SK-N-MC (cell line): Measurements from ENCODE around the gene SMAD3.

ENCODE experiments used
- DNase-seq: peaks from one replicate; pipeline ENCODE4 v3.0.0-alpha.2; 2011; ENCODE audit warnings: low read depth, low spot score
- H3K27ac ChIP-seq: fragments of 200-600 bp; sonication (generic); 2 replicates; pipeline ENCODE4 v1.5.1; 2016; ENCODE audit warnings: mixed run types
- H3K36me3 ChIP-seq: fragments of 200-600 bp; sonication (generic); 2 replicates; pipeline ENCODE4 v1.6.1; 2017; ENCODE audit warnings: antibody characterized with exemption, low read length, mixed read lengths; ENCODE audit not compliant: insufficient read depth
- H3K4me3 ChIP-seq: fragments of 200-600 bp; sonication (generic); 2 replicates; pipeline ENCODE4 v1.5.1; 2016
- H3K9ac ChIP-seq: fragments of 200-600 bp; sonication (generic); 2 replicates; pipeline ENCODE4 v1.8.0; 2017; ENCODE audit warnings: mixed run types, mixed read lengths; ENCODE audit not compliant: insufficient read length
- H3K9me3 ChIP-seq: fragments of 200-600 bp; sonication (generic); 2 replicates; pipeline ENCODE4 v1.6.1; 2017; ENCODE audit warnings: low read depth, mild to moderate bottlenecking, antibody characterized with exemption, low read length, moderate library complexity, mixed read lengths
- EZH2 ChIP-seq: fragments of 200-600 bp; sonication (generic); IDR thresholded peaks from one replicate; pipeline ENCODE4 v1.6.1; 2017; ENCODE audit warnings: antibody characterized with exemption
- FOXP2 ChIP-seq: optimal IDR thresholded peaks from 2 replicates; pipeline ENCODE3; 2011; ENCODE audit warnings: mild to moderate bottlenecking, moderate library complexity; ENCODE audit not compliant: insufficient read depth; ENCODE audit errors: extremely low read length, control extremely low read depth
- POLR2AphosphoS5 ChIP-seq: IDR thresholded peaks from 2 replicates; pipeline ENCODE4 v1.6.1; 2012; ENCODE audit warnings: mild to moderate bottlenecking, low read depth, low read length, borderline replicate concordance

SMAD3 gene

GRCh38 chr15:67124111-67124510, 58.7 kb downstream of the SMAD3 start:
- no peak overlapping the region for H3K9ac ChIP-seq
- H3K36me3 ChIP-seq, result no peaks in the 10 kb centered on the region; the same call in 1 of the 2 replicates
- no peak overlapping the region for H3K27ac ChIP-seq
- no peak for DNase-seq
- H3K4me3 ChIP-seq, result no peak overlapping the region
- TF ChIP-seq FOXP2 (no peak), POLR2AphosphoS5 (no peak), EZH2 (no peak)
- H3K9me3 ChIP-seq, result no peaks in the 10 kb centered on the region

DNA sequence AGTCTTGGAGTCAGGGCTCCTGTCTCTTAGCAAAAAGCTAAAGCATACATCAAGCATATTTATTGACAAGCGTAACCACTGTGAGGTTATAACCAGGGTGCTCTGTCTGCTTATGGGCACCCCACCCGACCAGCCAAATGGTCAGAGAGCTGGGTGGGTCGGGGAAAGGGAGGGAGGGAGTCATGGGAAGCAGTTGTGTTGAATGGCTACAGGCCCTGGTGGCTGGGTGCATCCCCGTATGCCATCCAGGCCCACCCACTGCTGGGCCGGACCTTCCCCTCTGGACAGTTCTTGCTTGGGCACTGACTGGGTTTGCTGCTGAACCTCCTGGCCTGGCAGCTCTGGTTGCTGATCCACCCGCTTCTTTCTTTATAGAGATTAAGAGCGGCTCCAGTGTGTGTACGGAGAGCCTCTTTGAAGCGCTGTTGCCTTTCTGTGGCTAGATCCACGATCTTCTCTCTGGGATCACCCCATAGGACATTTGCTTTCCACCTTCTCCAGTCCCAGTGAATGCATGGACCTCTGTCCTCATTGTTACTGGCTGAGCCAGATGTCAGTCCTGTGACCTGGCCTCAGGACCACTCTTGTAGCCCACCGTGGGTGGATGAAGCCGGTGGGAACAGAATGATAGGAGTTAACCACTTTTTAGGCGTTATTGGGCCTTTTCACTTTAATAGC, 59.6 kb downstream of the SMAD3 start:
- Histone ChIP-seq H3K4me3 (no peak overlapping the region), H3K9ac (no peak overlapping the region), H3K9me3 (no peaks in the 10 kb centered on the region), H3K36me3 (no peaks in the 10 kb centered on the region; the same call in 1 of the 2 replicates), H3K27ac (peak overlapping the region; percentile 63; the same call in 1 of the 2 replicates)
- TF ChIP-seq POLR2AphosphoS5, result no peak
- TF ChIP-seq EZH2, result no peak
- TF ChIP-seq FOXP2, result no peak
- DNase-seq, result no peak

- no peak overlapping the region for H3K4me3 ChIP-seq
- DNase-seq, result no peak
- peak overlapping the region; percentile 63; the same call in 1 of the 2 replicates for H3K27ac ChIP-seq
- H3K9ac ChIP-seq, result no peak overlapping the region
- TF ChIP-seq EZH2, result no peak
- no peak for TF ChIP-seq FOXP2
- TF ChIP-seq POLR2AphosphoS5, result no peak
- no peaks in the 10 kb centered on the region; the same call in 1 of the 2 replicates for H3K36me3 ChIP-seq
- H3K9me3 ChIP-seq, result no peaks in the 10 kb centered on the region
These were observed 60.4 kb downstream of the SMAD3 start for GRCh38 chr15:67125589-67126502.

DNA sequence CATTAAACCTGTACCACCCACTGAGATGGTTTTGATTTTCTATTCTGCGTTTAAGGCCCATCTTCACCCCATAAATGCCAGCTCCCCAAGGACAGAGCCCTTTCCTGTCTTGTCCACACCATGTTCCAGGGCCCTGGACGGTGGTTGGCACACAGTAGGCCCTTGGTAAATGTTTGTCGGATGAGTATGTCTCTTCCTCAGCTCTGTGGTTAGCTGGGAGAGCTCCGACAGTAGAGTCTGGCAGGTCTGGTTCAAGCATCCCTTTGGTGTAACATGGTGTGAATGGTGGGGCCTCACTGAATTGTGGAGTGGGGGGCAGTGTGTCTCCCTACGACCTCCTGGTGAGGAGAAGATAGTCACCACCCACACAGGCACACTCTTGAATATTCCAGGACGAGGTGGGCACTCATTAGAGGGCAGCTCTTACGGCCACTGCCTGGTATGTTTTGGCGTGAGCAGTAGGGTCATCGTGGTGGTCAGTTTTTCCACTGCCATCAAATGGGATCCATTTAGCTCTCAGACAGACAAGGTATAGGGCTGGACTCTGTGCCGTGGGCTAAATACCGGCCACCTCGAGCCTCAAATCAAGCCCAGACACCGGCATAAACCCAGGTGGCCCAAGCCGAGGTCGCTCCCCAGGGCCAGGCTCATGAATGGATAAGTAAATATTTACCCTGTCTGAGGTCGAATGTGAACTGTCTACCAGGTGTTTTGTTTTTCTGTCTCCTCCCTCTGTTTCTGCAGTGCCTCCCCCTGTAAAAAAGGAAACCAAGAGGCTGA, 61.3 kb downstream of the SMAD3 start:
- TF ChIP-seq EZH2 (no peak), POLR2AphosphoS5 (no peak), FOXP2 (no peak)
- no peak overlapping the region for H3K9ac ChIP-seq
- H3K36me3 ChIP-seq, result no peaks in the 10 kb centered on the region; the same call in 1 of the 2 replicates
- DNase-seq, result no peak
- H3K9me3 ChIP-seq, result no peaks in the 10 kb centered on the region
- H3K27ac ChIP-seq, result no peak overlapping the region
- no peak overlapping the region for H3K4me3 ChIP-seq

DNA sequence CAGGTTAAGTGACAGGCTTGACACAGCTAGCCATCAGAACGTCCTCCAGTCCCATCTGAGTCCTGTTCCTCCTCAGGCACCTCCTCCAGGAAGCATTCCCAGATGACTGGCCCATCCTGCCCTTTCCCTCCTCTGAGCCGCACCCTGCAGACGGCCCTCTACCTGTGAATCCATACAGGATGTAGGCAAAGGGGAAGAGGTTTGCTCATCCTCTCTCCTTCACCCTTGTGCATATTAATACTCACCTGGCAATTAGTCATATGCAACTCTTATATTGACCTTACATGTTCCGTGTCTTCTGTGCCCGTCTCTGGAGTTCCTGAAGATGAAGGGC, 61.9 kb downstream of the SMAD3 start:
- H3K27ac ChIP-seq, result no peak overlapping the region
- no peak overlapping the region for H3K9ac ChIP-seq
- TF ChIP-seq POLR2AphosphoS5 (no peak), FOXP2 (no peak), EZH2 (no peak)

DNA sequence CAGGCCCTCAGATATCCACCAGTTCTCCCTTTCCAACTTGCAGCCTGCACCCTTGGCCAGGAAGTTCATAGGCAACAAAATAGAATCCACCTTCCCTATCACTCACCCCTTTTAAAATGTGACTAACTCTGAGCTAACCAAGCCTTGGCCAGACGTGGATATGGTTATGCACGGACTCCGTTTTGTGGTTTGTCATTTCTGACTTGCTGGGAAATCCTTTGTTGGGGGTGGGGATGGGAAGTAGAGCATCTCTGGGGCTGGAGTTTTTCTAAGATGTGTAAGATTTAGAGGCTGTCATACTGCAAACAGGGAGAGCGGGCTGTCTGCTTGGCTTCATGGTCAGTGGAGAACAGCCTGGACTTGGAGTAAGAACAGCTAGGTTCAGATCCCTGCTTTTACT, 62.6 kb downstream of the SMAD3 start:
- H3K36me3 ChIP-seq, result no peaks in the 10 kb centered on the region; the same call in 1 of the 2 replicates
- H3K27ac ChIP-seq, result no peak overlapping the region
- DNase-seq, result no peak
- no peaks in the 10 kb centered on the region for H3K9me3 ChIP-seq
- no peak overlapping the region for H3K4me3 ChIP-seq
- no peak overlapping the region for H3K9ac ChIP-seq
- TF ChIP-seq POLR2AphosphoS5, result no peak
- TF ChIP-seq EZH2, result no peak
- no peak for TF ChIP-seq FOXP2

More for the DNA sequence above, 61.9 kb downstream of the SMAD3 start:
- no peak for DNase-seq
- no peak overlapping the region for H3K4me3 ChIP-seq
- no peaks in the 10 kb centered on the region for H3K9me3 ChIP-seq
- no peaks in the 10 kb centered on the region; the same call in 1 of the 2 replicates for H3K36me3 ChIP-seq

GRCh38 chr15:67130166-67130565, 64.8 kb downstream of the SMAD3 start:
- Histone ChIP-seq H3K4me3 (no peak overlapping the region), H3K27ac (no peak overlapping the region), H3K9me3 (no peaks in the 10 kb centered on the region), H3K9ac (no peak overlapping the region), H3K36me3 (no peaks in the 10 kb centered on the region; the same call in 1 of the 2 replicates)
- TF ChIP-seq EZH2 (no peak), FOXP2 (no peak), POLR2AphosphoS5 (no peak)
- no peak for DNase-seq
